Measurements from ENCODE around the gene ITPR1. TPM values are rescaled to one million over a fixed set of nuclear protein-coding genes. Genes with fewer than 3 reads are reported as not detected.

Gene ITPR1
- total RNA-seq, 4 donors from 2014 or later, result 12.1 to 68.7 (median 25.6) TPM

DNA sequence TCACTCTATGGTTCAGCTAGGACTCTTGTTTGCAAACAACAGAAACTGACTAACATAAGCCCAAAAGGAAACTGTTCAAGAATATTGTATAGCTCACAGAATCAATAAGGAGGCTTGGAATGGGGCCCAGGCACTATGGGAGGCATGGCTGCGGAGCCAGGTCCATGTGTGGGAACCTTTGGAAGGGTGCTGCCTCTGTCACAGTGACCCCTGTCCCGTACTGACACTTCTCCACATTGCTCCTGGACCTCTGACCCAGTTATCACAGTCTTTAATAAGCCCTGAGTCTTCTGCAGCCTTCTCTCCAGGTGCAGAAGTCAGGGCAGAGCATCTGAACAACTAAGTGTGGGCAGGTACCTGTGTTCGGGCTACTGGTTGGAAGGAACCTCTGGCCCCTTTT lies 121.8 kb downstream of the ITPR1 start:
- Histone ChIP-seq H3K4me1 (no peaks in the 10 kb centered on the region), H3K27me3 (no peaks in the 10 kb centered on the region), H3K9me3 (no peaks in the 10 kb centered on the region), H3K36me3 (no peaks in the 10 kb centered on the region), H3K27ac (no peak overlapping the region), H3K4me3 (no peak overlapping the region)
- no peak for DNase-seq
- 72 to 88% methylated on average over 2 to 3 of the region's 3 CpGs for WGBS, 2 donors
- intact Hi-C loops (cut with DNase I), result no loop called here
- no peak for TF ChIP-seq POLR2A (IDR thresholded peaks at IDR 0.05)
- TF ChIP-seq, protein P1, sequence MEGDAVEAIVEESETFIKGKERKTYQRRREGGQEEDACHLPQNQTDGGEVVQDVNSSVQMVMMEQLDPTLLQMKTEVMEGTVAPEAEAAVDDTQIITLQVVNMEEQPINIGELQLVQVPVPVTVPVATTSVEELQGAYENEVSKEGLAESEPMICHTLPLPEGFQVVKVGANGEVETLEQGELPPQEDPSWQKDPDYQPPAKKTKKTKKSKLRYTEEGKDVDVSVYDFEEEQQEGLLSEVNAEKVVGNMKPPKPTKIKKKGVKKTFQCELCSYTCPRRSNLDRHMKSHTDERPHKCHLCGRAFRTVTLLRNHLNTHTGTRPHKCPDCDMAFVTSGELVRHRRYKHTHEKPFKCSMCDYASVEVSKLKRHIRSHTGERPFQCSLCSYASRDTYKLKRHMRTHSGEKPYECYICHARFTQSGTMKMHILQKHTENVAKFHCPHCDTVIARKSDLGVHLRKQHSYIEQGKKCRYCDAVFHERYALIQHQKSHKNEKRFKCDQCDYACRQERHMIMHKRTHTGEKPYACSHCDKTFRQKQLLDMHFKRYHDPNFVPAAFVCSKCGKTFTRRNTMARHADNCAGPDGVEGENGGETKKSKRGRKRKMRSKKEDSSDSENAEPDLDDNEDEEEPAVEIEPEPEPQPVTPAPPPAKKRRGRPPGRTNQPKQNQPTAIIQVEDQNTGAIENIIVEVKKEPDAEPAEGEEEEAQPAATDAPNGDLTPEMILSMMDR (IDR thresholded peaks at IDR 0.05), result no peak

GRCh38 chr3:4615750-4616149 lies 122.6 kb downstream of the ITPR1 start:
- WGBS, 2 donors, result 32 to 42% methylated on average over 3 of the region's 3 CpGs
- no peaks in the 10 kb centered on the region for H3K36me3 ChIP-seq
- DNase-seq, result no peak
- H3K4me1 ChIP-seq, result no peaks in the 10 kb centered on the region
- no peak overlapping the region for H3K4me3 ChIP-seq
- TF ChIP-seq POLR2A (IDR thresholded peaks at IDR 0.05), result no peak
- TF ChIP-seq, protein P1 (IDR thresholded peaks at IDR 0.05), result no peak
- no peak overlapping the region for H3K27ac ChIP-seq
- H3K27me3 ChIP-seq, result no peaks in the 10 kb centered on the region
- no peaks in the 10 kb centered on the region for H3K9me3 ChIP-seq
- intact Hi-C loops (cut with DNase I), result no loop called here

DNA sequence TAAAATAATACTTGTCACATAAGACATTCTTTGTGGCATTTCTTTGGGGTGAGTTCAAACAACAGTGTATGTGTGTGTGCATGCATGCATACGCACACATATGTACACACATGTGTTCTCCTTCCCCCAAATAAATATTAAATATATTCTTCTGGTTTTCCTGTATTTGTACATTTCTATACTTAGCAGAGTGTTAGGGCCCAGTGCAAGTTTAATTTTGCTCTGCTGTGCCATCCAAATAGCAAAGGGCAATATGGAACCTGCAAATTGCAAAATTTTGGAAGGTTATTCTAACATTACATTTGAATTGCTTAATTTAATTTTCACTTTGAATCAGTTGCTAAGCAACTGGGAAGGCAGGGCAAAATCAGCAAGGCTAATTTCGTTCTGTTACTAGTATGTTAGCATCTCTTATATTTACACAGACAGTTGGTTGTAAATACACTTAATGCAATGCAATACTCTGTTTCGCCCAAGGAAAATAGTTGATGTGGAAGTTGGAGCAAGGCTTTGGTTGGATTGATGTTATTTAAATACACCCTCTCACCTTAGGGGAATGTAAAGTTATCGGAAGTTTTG lies 130.4 kb downstream of the ITPR1 start:
- H3K9me3 ChIP-seq, result no peaks in the 10 kb centered on the region
- H3K36me3 ChIP-seq, result no peaks in the 10 kb centered on the region
- H3K4me1 ChIP-seq, result no peaks in the 10 kb centered on the region
- intact Hi-C loops (cut with DNase I), result no loop called here
- 79 to 82% methylated on average over 4 of the region's 4 CpGs for WGBS, 2 donors
- no peak overlapping the region for H3K4me3 ChIP-seq
- no peak overlapping the region for H3K27ac ChIP-seq
- no peaks in the 10 kb centered on the region for H3K27me3 ChIP-seq
- DNase-seq, result no peak
- TF ChIP-seq, protein P1 (IDR thresholded peaks at IDR 0.05), result no peak
- TF ChIP-seq POLR2A (IDR thresholded peaks at IDR 0.05), result no peak

DNA sequence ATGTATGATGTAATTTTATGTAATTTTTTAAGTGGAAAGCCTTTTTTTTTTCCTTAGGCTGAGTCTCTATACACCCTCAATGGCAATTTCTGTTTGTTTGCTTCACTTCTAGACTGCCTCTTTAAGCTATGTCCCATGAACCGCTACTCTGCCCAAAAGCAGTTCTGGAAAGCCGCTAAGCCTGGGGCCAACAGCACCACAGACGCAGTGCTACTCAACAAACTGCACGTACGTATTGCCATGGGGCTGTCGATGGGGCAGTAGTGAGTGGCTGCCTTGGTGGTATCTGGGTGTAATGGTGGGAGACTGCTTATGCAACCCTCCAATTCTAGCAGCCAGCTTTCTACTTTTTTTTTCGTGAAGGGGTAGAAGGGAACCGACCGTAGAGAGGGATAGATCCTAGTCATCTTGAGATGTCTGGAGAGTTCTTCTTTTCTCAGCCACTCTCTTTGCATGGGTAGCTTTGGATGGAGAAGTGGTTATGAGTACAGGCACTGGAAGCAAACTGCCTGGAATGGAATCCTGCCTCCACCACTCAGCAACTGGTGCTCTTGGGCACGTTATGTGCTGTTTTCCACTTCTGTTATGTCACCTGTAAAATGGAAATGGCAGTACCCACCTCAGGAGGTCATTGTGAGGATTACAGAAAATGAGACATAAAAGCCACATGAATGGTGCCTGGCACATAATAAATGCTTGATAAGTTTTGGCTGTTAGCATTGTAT lies 134.7 kb downstream of the ITPR1 start:
- no peak for DNase-seq
- Histone ChIP-seq H3K36me3 (no peaks in the 10 kb centered on the region), H3K4me3 (no peak overlapping the region), H3K4me1 (no peaks in the 10 kb centered on the region), H3K27me3 (no peaks in the 10 kb centered on the region), H3K27ac (no peak overlapping the region), H3K9me3 (no peaks in the 10 kb centered on the region)
- 89 to 90% methylated on average over 5 to 9 of the region's 10 CpGs for WGBS, 2 donors
- intact Hi-C loops (cut with DNase I), result no loop called here
- TF ChIP-seq, protein P1 (IDR thresholded peaks at IDR 0.05), result no peak
- no peak for TF ChIP-seq POLR2A (IDR thresholded peaks at IDR 0.05)

Measured in esophagus squamous epithelium (tissue), 5 donors.